Activated naive CD8-positive, alpha-beta T cell (primary cell): Measurements from ENCODE around the gene TCP11.

ENCODE experiments used
- H3K27ac Mint-ChIP-seq: one replicate; pipeline ENCODE4 v1.8.0; 2021; ENCODE audit warnings: mixed read lengths
- H3K27me3 Mint-ChIP-seq: one replicate; pipeline ENCODE4 v1.8.0; 2021; ENCODE audit warnings: mixed read lengths
- H3K36me3 Mint-ChIP-seq: one replicate; pipeline ENCODE4 v1.8.0; 2021; ENCODE audit warnings: mixed read lengths
- H3K4me1 Mint-ChIP-seq: one replicate; pipeline ENCODE4 v1.8.0; 2021; ENCODE audit warnings: low read depth, mixed read lengths
- H3K4me3 Mint-ChIP-seq: one replicate; pipeline ENCODE4 v1.8.0; 2021; ENCODE audit warnings: mild to moderate bottlenecking, mixed read lengths
- H3K9me3 Mint-ChIP-seq: one replicate; pipeline ENCODE4 v1.8.0; 2021; ENCODE audit warnings: low read depth, mixed read lengths

TCP11 gene

DNA sequence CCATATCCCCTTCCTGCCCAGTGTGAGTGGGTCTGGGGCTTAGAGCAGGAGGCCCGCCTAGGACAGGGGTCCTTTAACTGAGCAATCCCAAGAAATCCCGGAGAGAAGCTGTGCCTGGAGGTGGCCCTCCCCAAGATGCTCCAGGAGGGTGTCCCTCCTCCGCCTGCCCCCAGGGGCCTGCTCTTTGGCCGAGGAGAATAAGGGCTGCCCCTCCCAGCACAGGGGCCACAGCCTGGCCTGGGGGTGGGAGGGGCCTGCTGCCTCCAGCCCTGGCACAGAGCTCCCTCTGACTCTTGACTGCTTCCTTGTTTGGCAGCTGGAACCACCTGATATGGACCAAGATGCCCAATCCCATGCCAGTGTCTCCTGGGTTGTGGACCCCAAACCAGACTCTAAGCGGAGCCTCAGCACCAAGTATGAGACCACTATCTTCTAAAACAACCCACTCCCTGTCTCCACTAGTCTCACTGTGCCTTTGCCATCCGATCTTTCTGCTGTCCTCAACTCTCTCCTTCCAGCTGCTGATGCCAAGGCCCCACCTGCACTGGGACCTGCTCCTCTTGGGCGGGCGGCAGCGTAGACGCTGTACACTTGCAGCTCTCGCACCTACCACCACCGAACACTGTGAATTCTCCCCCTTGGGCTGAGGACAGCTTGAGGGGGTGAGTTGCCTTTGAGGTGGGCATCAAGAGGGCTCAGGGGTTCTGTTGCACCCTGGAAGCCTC is 54.3 kb downstream of the TCP11 start:
- Mint-ChIP-seq H3K4me1 (no peaks in the 10 kb centered on the region), H3K9me3 (no peaks in the 10 kb centered on the region), H3K4me3 (no peak overlapping the region), H3K36me3 (no peaks in the 10 kb centered on the region), H3K27ac (no peak overlapping the region), H3K27me3 (no peaks in the 10 kb centered on the region)

DNA sequence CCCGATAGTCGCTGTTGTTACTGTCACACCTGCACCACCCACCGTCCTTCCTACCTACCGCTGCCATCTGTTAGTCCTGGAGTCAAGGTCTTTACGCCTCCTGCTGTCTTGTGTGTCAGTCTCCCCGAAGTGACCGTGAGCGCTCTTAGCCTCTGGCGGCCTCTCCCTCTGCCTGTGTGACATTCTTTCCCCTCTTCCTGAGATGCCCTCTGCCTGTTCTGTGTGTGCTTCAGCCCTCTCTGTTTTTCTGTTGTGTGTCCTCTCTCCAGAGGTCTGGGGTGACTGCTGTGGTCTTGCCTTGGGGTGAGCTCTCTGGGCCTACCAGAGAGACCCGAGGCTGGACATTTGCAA is 54.9 kb downstream of the TCP11 start:
- Mint-ChIP-seq H3K4me3 (no peak overlapping the region), H3K4me1 (no peaks in the 10 kb centered on the region), H3K27ac (no peak overlapping the region), H3K9me3 (no peaks in the 10 kb centered on the region), H3K36me3 (peaks cover 2% of the 10 kb centered on the region), H3K27me3 (no peaks in the 10 kb centered on the region)

DNA sequence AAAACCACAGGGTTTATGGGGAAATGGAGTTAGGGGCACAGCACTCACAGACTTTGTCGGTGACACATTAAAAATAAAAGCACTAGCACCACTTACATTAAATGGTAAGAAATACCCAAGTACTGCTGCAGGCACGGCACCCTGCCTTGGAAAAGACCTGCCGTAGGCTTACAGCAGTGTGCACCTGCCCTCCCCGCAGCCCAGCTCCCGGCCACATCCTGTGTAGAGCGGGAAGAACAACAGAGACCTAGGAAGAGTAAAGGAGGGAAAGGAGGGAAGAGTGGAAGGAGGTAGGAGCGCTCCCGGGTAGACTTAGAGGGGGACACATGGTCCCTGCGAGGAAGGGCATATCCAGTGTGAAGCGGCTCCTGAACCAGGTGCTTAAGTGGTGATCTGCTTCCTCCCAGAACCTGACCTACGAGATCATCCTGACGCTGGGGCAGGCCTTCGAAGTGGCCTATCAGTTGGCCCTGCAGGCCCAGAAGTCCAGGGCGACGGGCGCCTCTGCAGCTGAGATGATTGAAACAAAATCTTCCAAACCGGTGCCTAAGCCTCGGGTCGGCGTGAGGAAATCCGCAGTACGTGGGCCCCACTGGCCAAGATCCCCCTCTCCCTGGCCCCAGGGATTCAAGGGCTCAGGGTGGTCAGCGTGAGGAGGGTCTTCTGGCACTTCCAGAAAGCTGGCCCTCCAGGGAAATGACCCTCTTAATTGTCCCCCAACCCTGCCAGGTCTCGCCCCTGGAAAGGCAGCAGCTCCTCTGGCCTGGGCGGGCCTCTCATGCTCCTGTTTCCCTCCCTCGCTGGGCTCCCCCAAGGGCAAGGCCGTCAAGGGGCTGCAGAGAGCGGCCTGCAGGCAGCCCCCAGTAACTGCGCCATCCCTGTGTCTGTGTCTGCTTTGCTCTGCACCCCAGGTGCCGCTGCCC is 55.5 kb downstream of the TCP11 start:
- Mint-ChIP-seq H3K9me3 (no peaks in the 10 kb centered on the region), H3K4me3 (no peak overlapping the region), H3K27ac (no peak overlapping the region), H3K27me3 (no peaks in the 10 kb centered on the region), H3K36me3 (peaks cover 2% of the 10 kb centered on the region), H3K4me1 (no peaks in the 10 kb centered on the region)

DNA sequence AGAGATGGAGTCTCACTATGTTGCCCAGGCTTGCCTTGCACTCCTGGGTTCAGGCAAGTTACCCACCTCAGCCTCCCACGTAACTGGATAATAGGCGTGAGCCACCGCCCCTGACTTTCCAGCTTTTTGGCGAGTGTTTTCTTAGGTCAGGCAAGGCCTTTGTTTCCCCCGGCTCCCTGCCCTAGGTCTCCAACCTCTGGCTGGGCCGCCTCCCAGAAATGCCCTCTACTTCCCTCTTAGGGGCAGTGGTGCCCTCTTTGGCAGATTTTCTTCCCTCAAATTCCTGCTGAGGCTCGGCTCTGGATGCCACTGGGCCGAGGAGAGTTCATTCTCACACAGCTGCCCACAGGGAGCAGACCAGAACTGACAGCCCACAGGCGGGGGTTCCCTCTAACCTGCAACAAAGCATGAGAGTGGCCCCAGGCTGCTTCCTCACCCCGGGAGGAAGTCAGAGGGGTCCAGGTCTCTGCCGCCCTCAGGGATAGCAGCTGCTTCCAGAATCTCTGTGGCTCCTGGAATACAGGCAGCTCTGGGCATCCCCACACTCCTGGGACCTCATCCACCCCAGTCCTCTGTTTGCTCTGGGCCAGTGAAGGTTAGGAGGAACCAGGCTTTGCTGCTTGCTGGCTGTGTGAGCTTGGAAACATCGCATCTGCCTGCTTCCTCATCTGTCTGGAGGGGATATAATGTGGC is 56.5 kb downstream of the TCP11 start:
- peaks cover 2% of the 10 kb centered on the region for H3K36me3 Mint-ChIP-seq

DNA sequence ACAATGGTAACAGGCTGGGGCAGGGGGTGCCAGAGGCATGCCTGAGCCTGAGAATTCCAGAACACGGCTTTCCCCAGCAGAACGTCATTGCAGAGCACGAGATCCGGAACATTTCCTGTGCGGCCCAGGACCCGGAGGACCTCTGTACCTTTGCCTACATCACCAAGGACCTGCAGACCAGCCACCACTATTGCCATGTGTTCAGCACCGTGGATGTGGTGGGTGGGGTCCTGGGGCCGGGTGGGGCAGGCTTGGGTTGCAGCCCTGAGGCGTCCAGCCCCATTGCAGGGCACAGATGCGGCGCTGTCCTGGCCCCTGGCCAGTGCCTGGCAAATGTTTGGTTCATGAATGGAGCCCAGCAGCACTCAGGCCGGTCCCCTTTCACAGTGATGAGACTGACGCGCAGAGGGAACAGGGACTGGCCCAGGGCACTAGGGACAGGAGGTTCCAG is 57.1 kb downstream of the TCP11 start:
- Mint-ChIP-seq H3K27me3 (no peaks in the 10 kb centered on the region), H3K4me1 (no peaks in the 10 kb centered on the region), H3K4me3 (no peak overlapping the region), H3K9me3 (no peaks in the 10 kb centered on the region), H3K36me3 (peaks cover 2% of the 10 kb centered on the region), H3K27ac (no peak overlapping the region)

More for the DNA sequence above, 56.5 kb downstream of the TCP11 start:
- no peaks in the 10 kb centered on the region for H3K27me3 Mint-ChIP-seq
- no peaks in the 10 kb centered on the region for H3K9me3 Mint-ChIP-seq
- H3K4me1 Mint-ChIP-seq = no peaks in the 10 kb centered on the region
- H3K4me3 Mint-ChIP-seq = no peak overlapping the region
- H3K27ac Mint-ChIP-seq = no peak overlapping the region

GRCh38 chr6:35083507-35083906 is 57.6 kb downstream of the TCP11 start:
- no peaks in the 10 kb centered on the region for H3K9me3 Mint-ChIP-seq
- no peaks in the 10 kb centered on the region for H3K4me1 Mint-ChIP-seq
- H3K4me3 Mint-ChIP-seq = no peak overlapping the region
- no peaks in the 10 kb centered on the region for H3K27me3 Mint-ChIP-seq
- H3K36me3 Mint-ChIP-seq = peaks cover 2% of the 10 kb centered on the region
- no peak overlapping the region for H3K27ac Mint-ChIP-seq

DNA sequence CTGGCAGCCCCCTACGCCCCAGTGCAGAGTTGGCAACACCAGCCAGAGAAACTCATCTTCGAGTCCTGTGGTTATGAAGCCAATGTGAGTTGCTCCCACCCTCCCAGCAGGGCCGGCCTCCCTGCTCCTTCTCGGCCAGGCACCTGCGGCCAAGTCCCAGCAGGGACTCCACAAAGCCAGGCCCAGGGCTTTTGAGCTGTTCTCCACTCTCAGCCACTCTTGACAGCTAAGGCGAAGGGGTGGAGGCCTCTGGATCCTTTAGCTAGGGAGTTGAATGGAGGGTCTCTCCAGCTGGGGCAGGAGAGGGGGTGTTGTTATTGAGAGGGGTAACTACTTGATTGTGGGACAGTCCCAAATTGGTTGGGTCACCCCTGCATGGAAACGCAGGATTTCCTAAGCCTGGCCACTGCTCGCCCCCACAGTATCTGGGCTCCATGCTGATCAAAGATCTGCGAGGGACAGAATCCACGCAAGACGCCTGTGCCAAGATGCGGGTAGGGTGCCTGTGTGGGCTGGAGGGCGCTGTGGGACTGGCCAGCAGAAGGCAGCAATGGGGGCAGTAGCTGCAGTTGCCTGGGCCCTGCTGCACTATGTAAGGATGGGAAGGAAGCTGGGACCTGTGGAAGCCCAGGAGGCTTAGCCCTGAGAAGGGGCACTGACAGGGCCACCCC is 58.3 kb downstream of the TCP11 start:
- Mint-ChIP-seq H3K9me3 (no peaks in the 10 kb centered on the region), H3K27ac (no peak overlapping the region), H3K27me3 (no peaks in the 10 kb centered on the region), H3K4me1 (no peaks in the 10 kb centered on the region), H3K4me3 (no peak overlapping the region), H3K36me3 (peaks cover 2% of the 10 kb centered on the region)

- H3K4me1 Mint-ChIP-seq = no peaks in the 10 kb centered on the region
- no peak overlapping the region for H3K27ac Mint-ChIP-seq
- H3K4me3 Mint-ChIP-seq = no peak overlapping the region
- no peaks in the 10 kb centered on the region for H3K27me3 Mint-ChIP-seq
- peaks cover 2% of the 10 kb centered on the region for H3K36me3 Mint-ChIP-seq
- no peaks in the 10 kb centered on the region for H3K9me3 Mint-ChIP-seq
Observed at GRCh38 chr6:35082046-35082732, 59.0 kb downstream of the TCP11 start.

DNA sequence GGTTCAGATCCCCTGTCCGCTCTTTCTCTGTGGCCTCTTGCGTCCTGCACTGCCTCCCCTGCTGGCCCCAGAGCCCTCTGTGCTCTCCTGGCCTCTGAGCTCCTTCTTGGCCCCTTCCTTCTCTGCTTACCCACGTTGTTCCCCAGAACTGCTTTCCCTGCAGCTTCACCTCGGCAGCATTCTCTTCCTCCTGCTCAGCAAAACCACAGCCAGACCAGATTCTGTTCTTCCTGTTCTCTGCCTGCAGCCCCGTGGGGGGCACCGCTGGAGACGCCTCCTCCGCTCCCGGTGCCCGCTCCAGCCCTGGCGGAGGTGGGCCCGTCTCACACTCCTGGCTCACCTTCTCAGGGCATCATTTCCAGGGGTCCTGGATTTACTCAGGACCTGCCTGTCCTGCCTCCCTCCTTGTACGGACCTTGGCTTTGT is 59.7 kb downstream of the TCP11 start:
- Mint-ChIP-seq H3K27ac (no peak overlapping the region), H3K4me1 (no peaks in the 10 kb centered on the region), H3K4me3 (no peak overlapping the region), H3K27me3 (no peaks in the 10 kb centered on the region), H3K9me3 (no peaks in the 10 kb centered on the region), H3K36me3 (peaks cover 2% of the 10 kb centered on the region)

DNA sequence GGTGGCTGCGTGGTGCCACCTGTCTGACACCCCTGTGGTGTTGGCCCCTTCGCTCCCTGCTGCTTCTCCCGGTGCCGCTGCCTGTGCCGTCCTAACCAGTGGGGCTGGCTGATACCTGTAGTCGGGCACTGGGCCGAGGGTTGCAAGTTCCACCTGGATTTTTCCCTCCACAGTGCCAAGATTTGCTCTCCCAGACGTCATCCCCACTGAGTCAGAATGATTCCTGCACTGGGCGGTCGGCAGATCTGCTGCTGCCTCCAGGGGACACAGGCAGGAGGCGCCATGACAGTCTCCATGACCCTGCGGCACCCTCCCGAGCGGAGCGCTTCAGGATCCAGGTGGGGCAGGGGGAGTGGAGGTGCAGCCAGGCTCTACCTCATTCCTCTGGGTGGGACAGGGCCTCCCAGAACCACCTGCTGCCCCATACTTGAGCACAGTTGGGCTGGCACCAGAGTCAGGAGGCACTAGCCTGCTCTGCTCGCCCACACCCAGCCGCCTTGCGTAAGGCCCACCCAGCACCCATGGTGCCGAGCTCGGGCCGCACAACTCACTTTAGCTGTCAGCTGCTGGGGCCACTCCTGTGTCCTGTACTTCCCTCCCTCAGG is 60.2 kb downstream of the TCP11 start:
- Mint-ChIP-seq H3K36me3 (peaks cover 2% of the 10 kb centered on the region), H3K4me3 (no peak overlapping the region)

DNA sequence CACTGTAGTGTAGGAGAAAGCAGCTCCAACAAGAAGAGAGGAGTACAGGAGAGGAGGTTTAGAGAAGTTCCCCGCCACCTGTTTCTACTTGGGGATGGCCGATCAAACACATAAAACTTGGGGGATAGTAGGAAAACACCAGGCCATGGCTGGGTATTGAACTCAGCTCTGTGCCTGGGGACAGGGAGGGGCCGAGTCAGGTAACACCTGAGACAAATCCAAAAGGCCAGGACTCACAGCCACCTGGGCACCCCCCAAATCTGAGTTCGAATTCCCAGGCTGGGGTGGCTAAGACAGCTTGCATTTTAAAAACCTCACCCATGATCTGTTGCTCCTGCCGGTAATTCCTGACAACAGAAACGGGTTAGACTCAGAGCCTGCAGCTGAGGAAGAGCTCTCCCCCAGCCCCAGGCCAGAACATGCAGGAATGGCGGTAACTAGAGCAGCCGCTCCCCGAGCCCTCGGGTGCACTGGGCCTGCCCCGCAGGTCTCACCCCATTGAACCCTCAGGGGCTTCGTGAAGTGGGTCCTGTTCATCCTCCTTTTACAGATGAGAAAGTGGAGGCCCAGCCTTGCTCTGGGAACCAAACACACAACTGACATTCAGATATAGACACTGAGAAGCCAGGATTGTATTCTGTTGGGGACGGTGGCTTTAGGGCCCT is 61.0 kb downstream of the TCP11 start:
- no peaks in the 10 kb centered on the region for H3K27me3 Mint-ChIP-seq
- H3K4me3 Mint-ChIP-seq = no peak overlapping the region
- no peaks in the 10 kb centered on the region for H3K9me3 Mint-ChIP-seq
- H3K27ac Mint-ChIP-seq = no peak overlapping the region
- H3K4me1 Mint-ChIP-seq = no peaks in the 10 kb centered on the region
- H3K36me3 Mint-ChIP-seq = peaks cover 2% of the 10 kb centered on the region

More for the DNA sequence above, 60.2 kb downstream of the TCP11 start:
- Mint-ChIP-seq H3K27ac (no peak overlapping the region), H3K4me1 (no peaks in the 10 kb centered on the region), H3K9me3 (no peaks in the 10 kb centered on the region), H3K27me3 (no peaks in the 10 kb centered on the region)

GRCh38 chr6:35079311-35080000 is 61.7 kb downstream of the TCP11 start:
- H3K4me1 Mint-ChIP-seq = no peaks in the 10 kb centered on the region
- no peaks in the 10 kb centered on the region for H3K27me3 Mint-ChIP-seq
- H3K4me3 Mint-ChIP-seq = no peak overlapping the region
- no peak overlapping the region for H3K27ac Mint-ChIP-seq
- peaks cover 2% of the 10 kb centered on the region for H3K36me3 Mint-ChIP-seq
- H3K9me3 Mint-ChIP-seq = no peaks in the 10 kb centered on the region

- Mint-ChIP-seq H3K4me3 (no peak overlapping the region), H3K4me1 (no peaks in the 10 kb centered on the region), H3K36me3 (peaks cover 4% of the 10 kb centered on the region), H3K9me3 (no peaks in the 10 kb centered on the region), H3K27me3 (no peaks in the 10 kb centered on the region), H3K27ac (no peak overlapping the region)
Observed at GRCh38 chr6:35078896-35079295, 62.2 kb downstream of the TCP11 start.
